Liver (tissue), 9 donors: ENCODE data around the gene CAPSL. TPM values are rescaled to one million over a fixed set of nuclear protein-coding genes. Genes with fewer than 3 reads are reported as not detected.

Experiments used
- DNase-seq: peaks from one replicate; pipeline ENCODE4 v3.0.0-alpha.2; 2017; ENCODE audit warnings: low spot score
- H3K27ac ChIP-seq, 2 donors: one replicate each; pipeline ENCODE4 v1.7.0; 2013; ENCODE audit warnings: inconsistent platforms in 2 of 2, low read length in 2 of 2, control low read depth in 1 of 2, low read depth in 1 of 2, mild to moderate bottlenecking in 1 of 2
- H3K27me3 ChIP-seq, 4 donors: one replicate each; pipeline versions ENCODE4 v1.6.1 to v1.7.0; 2013; ENCODE audit warnings: low read length in 3 of 4, inconsistent platforms in 1 of 4, mild to moderate bottlenecking in 1 of 4, moderate library complexity in 1 of 4; ENCODE audit not compliant: control insufficient read depth in 4 of 4, insufficient read depth in 4 of 4
- H3K36me3 ChIP-seq, 4 donors: one replicate each; pipeline versions ENCODE4 v1.6.1 to v1.7.0; 2013; ENCODE audit warnings: low read length in 3 of 4, mild to moderate bottlenecking in 3 of 4, low read depth in 1 of 4, moderate library complexity in 1 of 4; ENCODE audit not compliant: control insufficient read depth in 4 of 4, insufficient read depth in 3 of 4
- H3K4me1 ChIP-seq, 4 donors: one replicate each; pipeline versions ENCODE4 v1.6.1 to v1.7.0; 2013; ENCODE audit warnings: low read length in 3 of 4, mild to moderate bottlenecking in 3 of 4, moderate library complexity in 1 of 4; ENCODE audit not compliant: control insufficient read depth in 4 of 4, insufficient read depth in 4 of 4
- H3K4me3 ChIP-seq, 3 donors: one replicate each; pipeline versions ENCODE4 v1.6.1 to v1.7.0; 2013; ENCODE audit warnings: low read length in 3 of 3, control low read depth in 1 of 3, low read depth in 1 of 3, mild to moderate bottlenecking in 1 of 3
- H3K9ac ChIP-seq, 2 donors: one replicate each; pipeline ENCODE4 v1.7.0; 2013; ENCODE audit warnings: low read length in 2 of 2, mild to moderate bottlenecking in 2 of 2, moderate library complexity in 2 of 2, control low read depth in 1 of 2, low read depth in 1 of 2
- H3K9me3 ChIP-seq, 4 donors: one replicate each; pipeline versions ENCODE4 v1.6.1 to v1.7.0; 2013; ENCODE audit warnings: low read length in 3 of 4; ENCODE audit not compliant: control insufficient read depth in 4 of 4
- EGR1 ChIP-seq, 2 donors: IDR thresholded peaks; 2 replicates each; pipeline ENCODE4 v1.6.1; 2016 to 2018; ENCODE audit warnings: antibody characterized with exemption in 2 of 2, low read depth in 2 of 2
- FOXA1 ChIP-seq: IDR thresholded peaks from 2 replicates; pipeline ENCODE4 v1.6.1; 2016; ENCODE audit warnings: antibody characterized with exemption
- FOXA2 ChIP-seq: IDR thresholded peaks from 2 replicates; pipeline ENCODE4 v1.6.1; 2016; ENCODE audit warnings: antibody characterized with exemption
- GABPA ChIP-seq, 2 donors: IDR thresholded peaks in 1 of 2; conservative IDR thresholded peaks in 1 of 2; 2 replicates each; pipeline ENCODE4 v1.6.1; 2016; ENCODE audit warnings: antibody characterized with exemption in 2 of 2, mild to moderate bottlenecking in 1 of 2, moderate library complexity in 1 of 2
- HNF4A ChIP-seq, 2 donors: conservative IDR thresholded peaks; 2 replicates each; pipeline ENCODE4 v1.6.1; 2016; ENCODE audit warnings: antibody characterized with exemption in 2 of 2, mild to moderate bottlenecking in 2 of 2
- HNF4G ChIP-seq: IDR thresholded peaks from 2 replicates; pipeline ENCODE4 v1.6.1; 2016; ENCODE audit warnings: antibody characterized with exemption
- JUND ChIP-seq, 2 donors: IDR thresholded peaks; 2 replicates each; pipeline ENCODE4 v1.6.1; 2016; ENCODE audit warnings: antibody characterized with exemption in 2 of 2
- NR2F2 ChIP-seq: IDR thresholded peaks from 2 replicates; pipeline ENCODE4 v1.6.1; 2016; ENCODE audit warnings: antibody characterized with exemption
- RAD21 ChIP-seq, 2 donors: IDR thresholded peaks; 2 replicates each; pipeline ENCODE4 v1.6.1; 2016; ENCODE audit warnings: antibody characterized with exemption in 2 of 2, mild to moderate bottlenecking in 2 of 2
- RXRA ChIP-seq, 2 donors: IDR thresholded peaks; 2 replicates each; pipeline ENCODE4 v1.6.1; 2017 to 2018; ENCODE audit warnings: antibody characterized with exemption in 2 of 2, mild to moderate bottlenecking in 1 of 2
- SP1 ChIP-seq: IDR thresholded peaks from 2 replicates; pipeline ENCODE4 v1.6.1; 2018; ENCODE audit warnings: antibody characterized with exemption, mild to moderate bottlenecking
- TAF1 ChIP-seq: conservative IDR thresholded peaks from 2 replicates; pipeline ENCODE4 v1.6.1; 2016; ENCODE audit warnings: antibody characterized with exemption, mild to moderate bottlenecking
- YY1 ChIP-seq: IDR thresholded peaks from 2 replicates; pipeline ENCODE4 v1.6.1; 2016; ENCODE audit warnings: antibody characterized with exemption, mild to moderate bottlenecking
- WGBS: extraction: QIAGEN DNeasy Blood & Tissue Kit; methylation state at CpG from one replicate; pipeline ENCODE4 v1.1.7; 2013; 5-methylcytosine and 5-hydroxymethylcytosine counted together
- polyA plus RNA-seq, 2 donors: library from polyadenylated mRNA; stranded (reverse) in 1 of 2; unstranded in 1 of 2; fragments of 200-250 nt in 1 of 2; fragments of >200 nt in 1 of 2; fragmentation: Nextera tagmentation in 1 of 2; extraction: Ambion mirVana in 1 of 2; gene quantifications; one replicate each; pipeline versions ENCODE4 v1.2.1 to v1.2.3, GENCODE V29; 2013 to 2015
- total RNA-seq, 2 donors: library from RNA; depleted of rRNA; stranded (reverse); fragments of >200 nt; gene quantifications; one replicate each; pipeline ENCODE4 v1.2.3, GENCODE V29; 2014
- TF ChIP-seq, protein P1 (sequence below): IDR thresholded peaks from 2 replicates; pipeline ENCODE4 v1.6.1; 2016; ENCODE audit warnings: antibody characterized with exemption, mild to moderate bottlenecking
- TF ChIP-seq, protein P2 (sequence below): IDR thresholded peaks from 2 replicates; pipeline ENCODE4 v1.6.1; 2016; ENCODE audit warnings: antibody characterized with exemption
- TF ChIP-seq, protein P3 (sequence below): IDR thresholded peaks from 2 replicates; pipeline ENCODE4 v1.6.1; 2016; ENCODE audit warnings: antibody characterized with exemption
- TF ChIP-seq, protein P4 (sequence below): IDR thresholded peaks from 2 replicates; pipeline ENCODE4 v1.6.1; 2016; ENCODE audit warnings: antibody characterized with exemption
- TF ChIP-seq, protein P5 (sequence below): fragments of 150-350 bp; IDR thresholded peaks from 2 replicates; pipeline ENCODE4 v1.5.1; 2017; ENCODE audit warnings: improper control_type of control experiment, low read depth, low read length; ENCODE audit not compliant: missing input control
- donor health status: healthy.
- donor health status: healthy.
- donor health status: healthy.
- donor health status: healthy.
- donor health status: healthy.

CAPSL gene
- total and polyA plus RNA-seq, 4 donors = 0.37 TPM; not detected in 3

DNA sequence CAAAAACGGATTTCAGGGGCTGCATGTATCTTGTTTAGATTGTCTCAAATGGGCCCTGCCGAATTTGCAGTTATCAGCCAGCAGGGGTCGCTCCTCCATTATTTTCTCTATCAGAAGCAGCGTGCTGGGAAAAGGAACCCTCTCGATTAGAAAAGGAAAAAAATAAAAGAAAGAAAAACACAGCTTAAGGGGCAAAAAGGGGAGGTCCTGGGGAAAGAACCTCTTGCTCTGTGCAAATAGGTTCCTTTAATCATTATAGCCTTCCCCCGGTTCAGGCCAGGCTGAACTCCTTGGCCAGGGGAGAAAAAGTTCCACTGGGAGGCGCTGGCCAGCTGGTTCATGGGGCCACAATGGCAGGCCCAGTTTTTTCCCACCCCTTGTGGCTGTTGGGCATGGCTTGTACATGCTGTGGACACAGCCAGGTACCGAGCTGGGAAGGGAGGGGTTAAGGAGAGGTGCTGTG is 25.0 kb upstream of the CAPSL start:
- Histone ChIP-seq H3K27ac (no peak overlapping the region), H3K4me1 (peaks cover 0 to 5% (median 0%) of the 10 kb centered on the region in 4 donors), H3K9ac (no peak overlapping the region), H3K27me3 (no peaks in the 10 kb centered on the region), H3K4me3 (no peak overlapping the region), H3K36me3 (peaks cover 0 to 6% (median 4%) of the 10 kb centered on the region in 4 donors), H3K9me3 (no peaks in the 10 kb centered on the region)
- no peak for TF ChIP-seq HNF4A (conservative IDR thresholded peaks at IDR 0.05)
- no peak for TF ChIP-seq YY1
- TF ChIP-seq RXRA (IDR thresholded peaks at IDR 0.05) = no peak
- TF ChIP-seq FOXA1 = no peak
- no peak for TF ChIP-seq SP1
- peak; percentile 64 to 75 for TF ChIP-seq RAD21 (IDR thresholded peaks at IDR 0.05)
- TF ChIP-seq FOXA2 = no peak
- TF ChIP-seq, protein P1, sequence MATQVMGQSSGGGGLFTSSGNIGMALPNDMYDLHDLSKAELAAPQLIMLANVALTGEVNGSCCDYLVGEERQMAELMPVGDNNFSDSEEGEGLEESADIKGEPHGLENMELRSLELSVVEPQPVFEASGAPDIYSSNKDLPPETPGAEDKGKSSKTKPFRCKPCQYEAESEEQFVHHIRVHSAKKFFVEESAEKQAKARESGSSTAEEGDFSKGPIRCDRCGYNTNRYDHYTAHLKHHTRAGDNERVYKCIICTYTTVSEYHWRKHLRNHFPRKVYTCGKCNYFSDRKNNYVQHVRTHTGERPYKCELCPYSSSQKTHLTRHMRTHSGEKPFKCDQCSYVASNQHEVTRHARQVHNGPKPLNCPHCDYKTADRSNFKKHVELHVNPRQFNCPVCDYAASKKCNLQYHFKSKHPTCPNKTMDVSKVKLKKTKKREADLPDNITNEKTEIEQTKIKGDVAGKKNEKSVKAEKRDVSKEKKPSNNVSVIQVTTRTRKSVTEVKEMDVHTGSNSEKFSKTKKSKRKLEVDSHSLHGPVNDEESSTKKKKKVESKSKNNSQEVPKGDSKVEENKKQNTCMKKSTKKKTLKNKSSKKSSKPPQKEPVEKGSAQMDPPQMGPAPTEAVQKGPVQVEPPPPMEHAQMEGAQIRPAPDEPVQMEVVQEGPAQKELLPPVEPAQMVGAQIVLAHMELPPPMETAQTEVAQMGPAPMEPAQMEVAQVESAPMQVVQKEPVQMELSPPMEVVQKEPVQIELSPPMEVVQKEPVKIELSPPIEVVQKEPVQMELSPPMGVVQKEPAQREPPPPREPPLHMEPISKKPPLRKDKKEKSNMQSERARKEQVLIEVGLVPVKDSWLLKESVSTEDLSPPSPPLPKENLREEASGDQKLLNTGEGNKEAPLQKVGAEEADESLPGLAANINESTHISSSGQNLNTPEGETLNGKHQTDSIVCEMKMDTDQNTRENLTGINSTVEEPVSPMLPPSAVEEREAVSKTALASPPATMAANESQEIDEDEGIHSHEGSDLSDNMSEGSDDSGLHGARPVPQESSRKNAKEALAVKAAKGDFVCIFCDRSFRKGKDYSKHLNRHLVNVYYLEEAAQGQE = no peak
- no peak for TF ChIP-seq EGR1 (IDR thresholded peaks at IDR 0.05; ENCODE audit: low read depth in 2 of 2)
- no peak for TF ChIP-seq HNF4G
- no peak for TF ChIP-seq JUND (IDR thresholded peaks at IDR 0.05)
- TF ChIP-seq GABPA (IDR thresholded peaks at IDR 0.05 in 1 of 2, conservative IDR thresholded peaks at IDR 0.05 in 1 of 2) = no peak
- TF ChIP-seq, protein P2, sequence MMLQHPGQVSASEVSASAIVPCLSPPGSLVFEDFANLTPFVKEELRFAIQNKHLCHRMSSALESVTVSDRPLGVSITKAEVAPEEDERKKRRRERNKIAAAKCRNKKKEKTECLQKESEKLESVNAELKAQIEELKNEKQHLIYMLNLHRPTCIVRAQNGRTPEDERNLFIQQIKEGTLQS = no peak
- TF ChIP-seq, protein P3, sequence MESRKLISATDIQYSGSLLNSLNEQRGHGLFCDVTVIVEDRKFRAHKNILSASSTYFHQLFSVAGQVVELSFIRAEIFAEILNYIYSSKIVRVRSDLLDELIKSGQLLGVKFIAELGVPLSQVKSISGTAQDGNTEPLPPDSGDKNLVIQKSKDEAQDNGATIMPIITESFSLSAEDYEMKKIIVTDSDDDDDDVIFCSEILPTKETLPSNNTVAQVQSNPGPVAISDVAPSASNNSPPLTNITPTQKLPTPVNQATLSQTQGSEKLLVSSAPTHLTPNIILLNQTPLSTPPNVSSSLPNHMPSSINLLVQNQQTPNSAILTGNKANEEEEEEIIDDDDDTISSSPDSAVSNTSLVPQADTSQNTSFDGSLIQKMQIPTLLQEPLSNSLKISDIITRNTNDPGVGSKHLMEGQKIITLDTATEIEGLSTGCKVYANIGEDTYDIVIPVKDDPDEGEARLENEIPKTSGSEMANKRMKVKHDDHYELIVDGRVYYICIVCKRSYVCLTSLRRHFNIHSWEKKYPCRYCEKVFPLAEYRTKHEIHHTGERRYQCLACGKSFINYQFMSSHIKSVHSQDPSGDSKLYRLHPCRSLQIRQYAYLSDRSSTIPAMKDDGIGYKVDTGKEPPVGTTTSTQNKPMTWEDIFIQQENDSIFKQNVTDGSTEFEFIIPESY = no peak
- TF ChIP-seq, protein P4, sequence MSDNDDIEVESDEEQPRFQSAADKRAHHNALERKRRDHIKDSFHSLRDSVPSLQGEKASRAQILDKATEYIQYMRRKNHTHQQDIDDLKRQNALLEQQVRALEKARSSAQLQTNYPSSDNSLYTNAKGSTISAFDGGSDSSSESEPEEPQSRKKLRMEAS = no peak
- TF ChIP-seq, protein P5, sequence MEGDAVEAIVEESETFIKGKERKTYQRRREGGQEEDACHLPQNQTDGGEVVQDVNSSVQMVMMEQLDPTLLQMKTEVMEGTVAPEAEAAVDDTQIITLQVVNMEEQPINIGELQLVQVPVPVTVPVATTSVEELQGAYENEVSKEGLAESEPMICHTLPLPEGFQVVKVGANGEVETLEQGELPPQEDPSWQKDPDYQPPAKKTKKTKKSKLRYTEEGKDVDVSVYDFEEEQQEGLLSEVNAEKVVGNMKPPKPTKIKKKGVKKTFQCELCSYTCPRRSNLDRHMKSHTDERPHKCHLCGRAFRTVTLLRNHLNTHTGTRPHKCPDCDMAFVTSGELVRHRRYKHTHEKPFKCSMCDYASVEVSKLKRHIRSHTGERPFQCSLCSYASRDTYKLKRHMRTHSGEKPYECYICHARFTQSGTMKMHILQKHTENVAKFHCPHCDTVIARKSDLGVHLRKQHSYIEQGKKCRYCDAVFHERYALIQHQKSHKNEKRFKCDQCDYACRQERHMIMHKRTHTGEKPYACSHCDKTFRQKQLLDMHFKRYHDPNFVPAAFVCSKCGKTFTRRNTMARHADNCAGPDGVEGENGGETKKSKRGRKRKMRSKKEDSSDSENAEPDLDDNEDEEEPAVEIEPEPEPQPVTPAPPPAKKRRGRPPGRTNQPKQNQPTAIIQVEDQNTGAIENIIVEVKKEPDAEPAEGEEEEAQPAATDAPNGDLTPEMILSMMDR = peak; percentile 42
- no peak for TF ChIP-seq TAF1
- TF ChIP-seq NR2F2 = no peak
- DNase-seq = no peak
- WGBS = 61% methylated on average over 8 of the region's 8 CpGs
